NCI-H1417 (cell line): ENCODE data around the gene BEST2.
A peak's percentile ranks its signal among the peaks of the same experiment; 100 is the strongest.

Source experiments
- DNase-seq, 3 experiments: peaks; one replicate each; lab custom pipeline; 2025; lab: John Stamatoyannopoulos, UW

Gene BEST2

GRCh38 chr19:12730064-12730463, 21.5 kb upstream of the BEST2 start:
- no peak for DNase-seq

- no peak for DNase-seq
These were observed 20.3 kb upstream of the BEST2 start for GRCh38 chr19:12731337-12731736.

DNA sequence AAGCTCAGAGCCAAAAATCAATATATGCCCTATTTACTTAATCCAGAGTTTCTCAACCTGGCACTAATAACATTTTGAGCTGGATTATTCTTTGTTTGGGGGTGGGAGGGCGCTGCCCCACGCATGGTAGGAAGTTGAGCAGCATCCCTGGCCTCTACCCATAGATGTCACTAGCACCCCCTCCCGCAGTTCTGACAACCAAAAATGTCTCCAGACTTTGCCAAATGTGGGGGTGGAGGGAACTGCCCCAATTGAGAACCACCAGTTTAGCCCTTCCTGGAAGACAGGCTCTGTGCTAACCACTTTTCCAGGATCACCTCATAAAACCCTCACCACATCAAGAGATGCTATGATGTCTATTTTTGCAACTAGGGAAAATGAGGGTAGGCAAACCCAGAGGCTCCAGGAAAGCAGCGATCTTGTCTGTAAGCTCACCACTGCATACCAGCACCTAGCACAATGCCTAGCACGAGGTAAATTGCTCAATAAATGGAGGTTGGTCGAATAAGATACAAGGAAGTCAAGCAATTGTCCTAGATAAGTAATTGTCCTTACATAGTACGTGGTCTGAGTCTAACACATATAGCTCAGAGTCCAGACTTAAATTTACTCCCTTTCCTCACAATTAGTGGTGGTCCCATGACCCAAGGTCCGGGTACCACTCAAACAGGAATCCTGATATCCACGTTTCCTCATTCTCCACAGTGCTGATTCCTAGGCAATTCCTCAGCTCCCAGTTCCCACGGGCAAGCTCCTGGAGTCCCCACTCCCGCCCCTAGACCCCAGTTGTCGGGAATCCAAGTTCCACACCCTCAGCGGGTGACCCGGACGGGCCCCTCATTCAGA, 18.0 kb upstream of the BEST2 start:
- DNase-seq: peak in 1 of 3 experiments; percentile 50

DNA sequence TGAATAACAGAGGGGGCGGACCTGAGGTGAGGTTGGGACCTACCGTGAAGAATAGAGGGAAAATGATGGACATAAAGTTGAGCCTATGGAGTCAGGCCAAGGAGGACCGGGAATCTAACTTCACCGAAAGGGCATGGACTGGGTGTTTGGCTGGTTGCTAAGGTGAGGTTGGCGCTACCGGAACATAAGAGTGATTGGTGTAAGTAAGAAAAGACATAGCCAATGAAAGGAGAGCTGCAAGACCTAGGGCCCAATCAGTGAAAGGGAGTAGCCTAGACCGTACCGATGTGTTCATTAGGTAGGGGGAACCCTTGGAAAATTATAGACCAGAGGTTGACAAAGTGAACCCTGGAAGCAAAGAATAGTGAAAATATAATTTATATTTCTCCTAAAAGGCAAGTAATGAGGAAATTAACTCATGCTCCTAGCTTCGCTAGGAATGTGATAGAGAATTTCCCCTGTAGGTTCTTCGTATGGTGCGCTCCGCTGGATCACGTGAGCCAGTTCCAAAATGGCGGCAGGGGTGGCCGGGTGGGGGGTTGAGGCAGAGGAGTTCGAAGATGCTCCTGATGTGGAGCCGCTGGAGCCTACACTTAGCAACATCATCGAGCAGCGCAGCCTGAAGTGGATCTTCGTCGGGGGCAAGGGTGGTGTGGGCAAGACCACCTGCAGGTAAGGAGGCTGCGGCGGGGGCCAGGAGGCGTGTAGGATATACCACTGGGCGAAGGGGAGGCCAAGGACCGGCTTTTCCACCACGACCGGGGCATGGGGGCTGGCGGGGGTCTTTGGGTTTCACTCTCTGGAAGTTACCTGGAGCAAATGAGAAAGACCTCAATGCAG, 14.4 kb upstream of the BEST2 start, which contains the start of gene GET3:
GET3 (plus strand) TSS at position 503 of the 840 bp plus-strand sequence; CDS start at position 512, 9 bp downstream.
- DNase-seq: peak; percentile 95 to 100 (median 96)

DNA sequence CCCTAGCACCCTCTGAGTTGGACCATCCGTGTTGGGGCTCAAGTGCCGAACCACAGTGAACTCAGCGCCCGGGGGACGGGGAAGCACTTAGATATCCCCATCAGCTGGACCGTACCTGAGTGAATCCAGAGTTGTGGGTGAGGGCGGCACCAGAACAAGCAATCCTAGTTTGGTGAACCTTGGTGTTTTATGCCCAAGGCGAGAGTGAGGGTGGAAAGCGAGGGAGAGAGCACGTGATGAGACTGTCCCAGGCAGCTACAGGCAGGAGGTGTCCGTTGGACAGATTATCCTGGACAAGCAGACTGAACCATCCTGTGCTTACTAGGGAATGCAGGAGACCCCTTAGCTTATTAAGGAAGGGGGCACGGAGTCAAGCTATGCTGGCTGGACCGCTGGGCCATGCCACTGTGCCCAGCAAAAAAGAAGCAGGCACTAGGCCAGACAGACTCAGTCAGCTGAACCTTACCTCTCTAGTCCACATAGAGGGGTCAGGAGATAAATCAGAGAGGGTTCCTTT, 13.7 kb upstream of the BEST2 start:
- no peak for DNase-seq

- no peak for DNase-seq
These were observed 6.3 kb upstream of the BEST2 start for GRCh38 chr19:12745166-12745897.

- DNase-seq: no peak
These were observed 3.1 kb upstream of the BEST2 start for GRCh38 chr19:12748489-12748888.

GRCh38 chr19:12749938-12750521, 1.6 kb upstream of the BEST2 start:
- DNase-seq: peak in 2 of 3 experiments; percentile 27 to 50

DNA sequence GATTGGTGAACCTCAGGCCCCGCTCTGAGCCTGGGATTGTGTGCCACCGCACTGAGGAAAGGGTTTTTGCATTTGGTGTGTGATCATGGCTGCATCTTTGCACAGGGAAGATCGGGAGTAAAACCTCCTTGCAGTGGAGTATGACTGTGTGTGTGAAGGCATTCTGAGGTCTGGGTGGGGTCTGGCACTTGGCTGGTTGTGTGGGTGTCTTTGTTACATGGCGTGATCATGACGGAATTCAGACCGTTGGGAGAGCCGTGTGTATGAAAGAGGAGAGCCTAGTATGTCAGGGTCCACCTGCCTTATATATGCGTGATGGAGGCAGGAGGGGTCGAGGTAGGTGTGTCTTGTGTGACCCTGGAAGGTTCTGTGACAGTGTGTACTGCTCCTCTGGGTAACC, 740 bp upstream of the BEST2 start:
- DNase-seq: no peak

DNA sequence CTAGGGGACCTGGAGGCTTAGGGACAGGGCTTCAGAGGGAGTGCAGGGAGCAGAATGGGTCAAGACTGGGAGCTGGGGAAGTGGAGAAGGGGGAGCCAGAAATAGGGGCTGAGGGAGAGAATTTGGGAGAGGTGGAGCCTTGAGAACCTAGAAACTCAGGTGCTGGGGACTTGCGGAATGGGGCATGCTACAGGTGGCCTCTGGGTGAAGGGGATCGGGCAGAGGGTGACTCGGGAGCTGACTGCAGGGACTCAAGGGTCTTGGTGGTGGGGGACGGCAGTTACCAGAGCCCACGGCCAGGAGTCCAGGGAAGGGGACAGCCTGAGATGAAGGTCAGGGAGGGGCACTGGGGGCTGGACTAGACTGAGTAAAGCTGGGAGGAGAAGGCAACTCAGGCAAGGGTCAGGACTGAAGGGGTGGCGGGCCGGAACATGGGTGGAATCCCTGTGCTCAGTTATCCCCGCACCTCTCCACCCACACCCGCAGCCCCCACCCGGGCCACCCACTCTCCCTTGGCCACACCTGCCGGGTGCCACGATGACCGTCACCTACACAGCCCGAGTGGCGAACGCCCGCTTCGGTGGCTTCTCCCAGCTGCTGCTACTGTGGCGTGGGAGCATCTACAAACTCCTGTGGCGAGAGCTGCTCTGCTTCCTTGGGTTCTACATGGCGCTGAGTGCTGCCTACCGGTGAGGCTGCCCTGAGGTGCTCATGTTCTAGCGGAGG, 628 bp downstream of the BEST2 start:
- no peak for DNase-seq

DNA sequence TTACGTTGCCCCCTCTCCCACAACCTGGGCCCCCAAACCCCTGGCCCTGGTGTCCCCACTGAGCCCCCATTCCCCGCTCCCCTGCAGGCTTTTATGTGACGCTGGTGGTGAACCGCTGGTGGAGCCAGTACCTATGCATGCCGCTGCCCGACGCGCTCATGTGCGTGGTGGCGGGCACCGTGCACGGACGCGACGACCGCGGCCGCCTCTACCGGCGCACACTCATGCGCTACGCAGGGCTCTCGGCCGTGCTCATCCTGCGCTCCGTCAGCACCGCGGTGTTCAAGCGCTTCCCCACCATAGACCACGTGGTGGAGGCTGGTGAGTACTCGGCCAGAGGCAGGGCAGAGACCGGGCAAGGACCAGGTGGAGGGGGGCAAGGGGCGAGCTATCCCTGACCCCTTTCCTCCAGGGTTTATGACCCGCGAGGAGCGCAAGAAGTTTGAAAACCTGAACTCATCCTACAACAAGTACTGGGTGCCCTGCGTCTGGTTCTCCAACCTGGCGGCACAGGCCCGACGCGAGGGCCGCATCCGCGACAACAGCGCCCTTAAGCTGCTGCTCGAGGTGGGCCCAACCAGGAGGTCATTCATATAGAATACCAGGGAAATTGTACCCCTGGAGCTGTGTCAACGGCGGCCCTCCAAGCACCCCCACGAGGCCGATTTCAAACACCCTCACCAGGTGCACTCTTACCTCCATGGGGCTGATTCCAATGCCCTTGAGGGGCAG, 3.0 kb downstream of the BEST2 start:
- DNase-seq: no peak

DNA sequence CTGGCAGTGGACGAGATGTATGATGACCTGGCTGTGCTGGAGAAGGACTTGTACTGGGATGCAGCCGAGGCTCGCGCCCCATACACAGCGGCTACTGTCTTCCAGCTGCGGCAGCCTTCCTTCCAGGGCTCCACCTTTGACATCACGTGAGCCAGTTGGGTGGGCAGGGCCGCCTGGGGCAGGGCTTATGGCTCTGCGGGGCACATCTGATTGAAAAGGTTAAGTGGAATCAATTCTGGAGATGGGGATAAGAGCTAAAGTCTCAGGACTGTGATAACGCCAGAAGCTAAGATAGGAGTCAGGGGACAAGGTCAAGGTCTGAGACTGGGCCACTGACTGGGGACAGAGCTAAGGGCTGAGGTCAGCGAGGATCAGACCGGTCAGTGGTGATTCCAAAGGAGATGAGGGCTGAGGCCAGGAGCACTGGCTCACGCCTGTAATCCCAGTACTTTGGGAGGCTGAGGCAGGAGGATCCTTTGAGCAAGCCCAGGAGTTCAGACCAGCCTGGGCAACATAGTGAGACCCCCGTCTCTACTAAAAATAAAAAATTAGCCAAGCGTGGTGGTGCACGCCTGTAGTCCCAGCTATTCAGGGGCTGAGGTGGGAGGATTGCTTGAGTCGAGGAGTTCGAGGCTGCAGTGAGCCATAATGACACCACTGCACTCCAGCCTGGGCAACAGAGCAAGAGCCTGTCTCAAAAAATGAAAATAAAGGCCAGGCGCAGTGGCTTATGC, 4.7 kb downstream of the BEST2 start:
- DNase-seq: no peak

GRCh38 chr19:12757544-12758274, 6.1 kb downstream of the BEST2 start:
- DNase-seq: peak; percentile 27 to 77 (median 69)

DNA sequence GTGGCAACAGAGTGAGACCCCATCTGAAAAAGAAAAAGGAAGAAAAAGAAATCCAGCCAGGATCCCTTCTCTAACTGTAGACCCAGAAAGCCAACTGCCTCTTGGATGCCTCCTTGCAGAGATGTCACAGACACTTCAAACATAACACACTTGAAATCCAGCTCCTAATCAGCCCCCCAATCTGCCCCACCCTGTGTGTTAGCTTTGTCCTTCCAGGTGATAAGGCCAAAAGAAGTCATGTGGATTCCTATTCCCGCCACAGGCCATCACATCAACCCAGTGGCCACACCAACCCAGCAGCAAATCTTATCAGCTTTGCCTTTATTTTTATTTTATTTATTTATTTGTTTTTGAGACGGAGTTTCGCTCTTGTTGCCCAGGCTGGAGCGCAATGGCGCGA, 8.1 kb downstream of the BEST2 start:
- DNase-seq: no peak

DNA sequence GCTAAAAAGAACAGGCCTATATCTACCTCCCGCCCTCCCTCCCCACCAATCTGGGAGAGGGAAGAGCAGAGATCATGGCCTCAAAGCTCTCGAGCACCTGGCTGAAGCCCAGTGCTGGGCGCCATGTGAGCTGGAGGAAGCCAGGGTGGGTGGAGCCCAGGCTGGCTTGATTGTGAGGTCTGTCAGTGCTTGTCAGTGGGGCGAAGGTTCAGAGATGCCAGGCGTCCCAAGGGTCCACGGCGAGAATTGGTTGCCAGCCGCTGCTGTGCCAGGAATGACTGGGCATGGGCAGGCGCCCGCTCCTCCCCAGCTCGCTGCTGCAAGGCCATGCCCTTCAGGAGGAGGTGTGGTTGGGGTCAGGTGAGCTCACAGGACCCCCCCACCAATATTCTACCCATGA, 11.5 kb downstream of the BEST2 start:
- no peak for DNase-seq

DNA sequence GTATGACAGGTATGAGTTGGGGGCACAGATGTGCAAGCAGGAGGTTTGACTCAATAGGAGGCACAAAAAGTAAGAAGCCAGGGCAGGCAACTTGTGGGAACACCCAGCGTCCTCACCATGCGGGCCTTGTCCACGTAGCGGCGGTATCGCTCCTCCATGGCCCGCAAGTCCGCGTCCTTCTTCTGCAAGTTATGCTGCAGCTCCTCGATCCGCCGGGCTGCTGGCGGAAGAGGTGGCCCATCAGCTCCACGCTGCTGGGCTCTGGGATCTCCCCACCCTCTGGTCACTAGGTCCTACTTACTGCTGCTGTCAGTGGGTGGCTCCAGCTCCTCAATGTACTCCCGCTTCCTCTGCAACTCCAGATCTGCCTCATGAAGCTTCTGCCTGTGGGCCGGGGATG, 13.1 kb downstream of the BEST2 start:
- DNase-seq: no peak

- peak in 1 of 3 experiments; percentile 72 for DNase-seq
These were observed 14.5 kb downstream of the BEST2 start for GRCh38 chr19:12766051-12766521.

- DNase-seq: no peak
These were observed 15.6 kb downstream of the BEST2 start for GRCh38 chr19:12767150-12767549.

DNA sequence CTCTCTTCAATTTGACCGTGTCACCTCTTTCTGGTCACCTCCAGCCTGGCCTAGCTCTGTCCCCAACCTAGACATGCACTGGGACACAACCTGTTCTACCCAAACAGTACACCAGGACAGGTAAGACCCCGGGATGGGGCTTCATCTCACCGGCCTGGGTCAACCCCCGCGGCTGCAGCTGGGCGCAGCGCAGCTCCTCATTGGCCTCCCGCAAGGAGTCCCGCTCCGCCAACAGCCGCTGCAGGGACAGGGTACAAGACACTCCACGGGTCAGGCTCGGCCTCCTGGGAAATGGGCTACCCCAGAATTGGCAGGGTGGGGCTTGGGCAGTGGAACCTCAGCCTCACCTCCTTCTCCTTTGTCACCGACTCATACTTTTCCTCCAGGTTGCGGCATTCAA, 16.1 kb downstream of the BEST2 start:
- DNase-seq: no peak
